K562 (cell line): ENCODE results near the gene PRELID1. TPM values are rescaled to one million over a fixed set of nuclear protein-coding genes. Genes with fewer than 3 reads are reported as not detected.

Experiments
- ATAC-seq: fragments of 200-7000 bp; cut with Tn5 transposase; 3 replicates; pipeline ENCODE4 v1.9.1; 2020; ENCODE audit warnings: moderate library complexity
- BruUV-seq: library from RNA; stranded (reverse); fragments of 400-500 nt; replicated peaks from 2 replicates; lab custom pipeline; 2021; lab: Mats Ljungman, UMichigan
- CTCF ChIA-PET: fragments of 300-600 bp; formaldehyde crosslinking; extraction: SDS; loops from one replicate; lab custom pipeline; 2021; ENCODE audit warnings: low intra/inter-chr PET ratio; lab: Yijun Ruan, JAX
- POLR2A ChIA-PET: fragments of 300-600, 350-650 bp; sonication (Branson Sonifier 250); formaldehyde crosslinking; extraction: SDS; loops from one replicate; lab custom pipeline; 2021; ENCODE audit warnings: antibody characterized with exemption, inconsistent platforms; lab: Yijun Ruan, JAX
- DNase-seq, 4 experiments: peaks; one replicate each; pipeline versions ENCODE4 v3.0.0 to v3.0.0-alpha.2; 2011 to 2018; ENCODE audit warnings: low spot score in 3 of 4, mixed read lengths in 3 of 4; ENCODE audit errors: extremely low read depth in 1 of 4
- FAIRE-seq: peaks from 2 replicates; lab custom pipeline; 2011; peaks lifted over from hg19 to GRCh38; lab: Jason Lieb, UNC
- H2AFZ ChIP-seq: 2 replicates; pipeline ENCODE4 v1.6.0; 2011; ENCODE audit warnings: low read depth, low read length, control low read depth, inconsistent platforms
- H3K27ac ChIP-seq: fragments of 200-600 bp; 3 replicates; pipeline ENCODE4 v1.8.0; 2011; ENCODE audit warnings: low read depth, mild to moderate bottlenecking, control low read depth, inconsistent platforms, low read length, moderate library complexity, mixed read lengths; ENCODE audit errors: extremely low read depth
- H3K27me3 ChIP-seq, 2 experiments: fragments of 300-600 bp in 1 of 2; 2 replicates in 1 of 2; 3 replicates in 1 of 2; pipeline versions ENCODE4 v1.6.0 to v1.8.0; 2011; ENCODE audit warnings: inconsistent platforms in 2 of 2, low read length in 2 of 2, mild to moderate bottlenecking in 1 of 2, mixed read lengths in 1 of 2, moderate library complexity in 1 of 2; ENCODE audit not compliant: control insufficient read depth in 2 of 2, insufficient read depth in 2 of 2
- H3K36me3 ChIP-seq: fragments of 300-600 bp; 3 replicates; pipeline ENCODE4 v1.8.0; 2011; ENCODE audit warnings: mild to moderate bottlenecking, low read length, inconsistent platforms; ENCODE audit not compliant: control insufficient read depth, insufficient read depth
- H3K4me1 ChIP-seq, 2 experiments: fragments of 200-600 bp in 1 of 2; replicated peaks in 1 of 2; 2 replicates in 1 of 2; 3 replicates in 1 of 2; pipeline versions ENCODE4 v1.5.1 to v1.8.0; 2011; ENCODE audit warnings: inconsistent platforms in 2 of 2, low read length in 2 of 2, mild to moderate bottlenecking in 1 of 2, mixed read lengths in 1 of 2, moderate library complexity in 1 of 2; ENCODE audit not compliant: control insufficient read depth in 2 of 2, insufficient read depth in 2 of 2
- H3K4me2 ChIP-seq: 2 replicates; pipeline ENCODE4 v1.6.1; 2011; ENCODE audit warnings: low read length, control low read depth, inconsistent platforms, mixed read lengths; ENCODE audit not compliant: insufficient read depth
- H3K4me3 ChIP-seq: fragments of 200-600 bp; sonication (generic), shearing (Covaris generic); 2 replicates; pipeline ENCODE4 v1.5.1; 2016; ENCODE audit warnings: control low read depth, inconsistent platforms
- H3K79me2 ChIP-seq: fragments of 200-600 bp; 3 replicates; pipeline ENCODE4 v1.8.0; 2011; ENCODE audit warnings: low read length, inconsistent platforms; ENCODE audit not compliant: control insufficient read depth, insufficient read depth
- H3K9ac ChIP-seq, 2 experiments: 2 replicates each; pipeline versions ENCODE4 v1.6.0 to v1.6.1; 2011; ENCODE audit warnings: low read depth in 2 of 2, low read length in 2 of 2, control low read depth in 1 of 2, inconsistent platforms in 1 of 2, mild to moderate bottlenecking in 1 of 2, mixed read lengths in 1 of 2; ENCODE audit not compliant: insufficient read depth in 1 of 2
- H3K9me1 ChIP-seq: one replicate; pipeline ENCODE4 v1.6.0; 2011; ENCODE audit warnings: inconsistent platforms, mild to moderate bottlenecking, low read length, moderate library complexity; ENCODE audit not compliant: control insufficient read depth, insufficient read depth
- H3K9me3 ChIP-seq: replicated peaks from 2 replicates; pipeline ENCODE4 v1.5.1; 2011; ENCODE audit warnings: low read depth, low read length, inconsistent platforms; ENCODE audit not compliant: control insufficient read depth, insufficient read depth
- H4K20me1 ChIP-seq: replicated peaks from 2 replicates; pipeline ENCODE4 v1.6.1; 2011; ENCODE audit warnings: low read length, inconsistent platforms, mixed read lengths; ENCODE audit not compliant: control insufficient read depth, insufficient read depth
- ARNT ChIP-seq, 2 experiments: fragments of 450-650 bp; IDR thresholded peaks; 2 replicates each; pipeline ENCODE4 v1.6.1; 2016; ENCODE audit warnings: mild to moderate bottlenecking in 1 of 2
- ATF1 ChIP-seq, 2 experiments: fragments of 450-650 bp in 1 of 2; IDR thresholded peaks; 2 replicates each; pipeline ENCODE4 v1.6.1; 2016; ENCODE audit warnings: missing compliant biosample characterization in 1 of 2, missing genetic modification characterization in 1 of 2
- BRD4 ChIP-seq: fragments of 200-600 bp; sonication (generic); IDR thresholded peaks from 2 replicates; pipeline ENCODE4 v1.6.1; 2017; ENCODE audit warnings: inconsistent platforms
- CLOCK ChIP-seq: fragments of 250-450 bp; sonication (Bioruptor Pico); IDR thresholded peaks from 2 replicates; pipeline ENCODE4 v1.4.0; 2020; ENCODE audit warnings: mild to moderate bottlenecking, moderate library complexity, borderline replicate concordance
- NEUROD1 ChIP-seq: fragments of 150-350 bp; IDR thresholded peaks from 2 replicates; pipeline ENCODE4 v1.6.1; 2014; ENCODE audit warnings: borderline replicate concordance, low read length, low read depth; ENCODE audit not compliant: partially characterized antibody
- NR2C2 ChIP-seq, 2 experiments: fragments of 200-800 bp in 1 of 2; sonication (Bioruptor generic) in 1 of 2; sonication (generic) in 1 of 2; formaldehyde crosslinking in 1 of 2; IDR thresholded peaks; 2 replicates each; pipeline versions ENCODE4 v1.6.1 to v1.8.0; 2016 to 2022; ENCODE audit warnings: mild to moderate bottlenecking in 1 of 2, missing compliant biosample characterization in 1 of 2, missing genetic modification characterization in 1 of 2, missing genetic modification reagents in 1 of 2
- NR4A1 ChIP-seq, 2 experiments: fragments of 250-450 bp in 1 of 2; fragments of 450-650 bp in 1 of 2; sonication (Bioruptor Pico) in 1 of 2; IDR thresholded peaks; 2 replicates each; pipeline versions ENCODE4 v1.4.0 to v1.6.1; 2016 to 2020; ENCODE audit warnings: mild to moderate bottlenecking in 2 of 2, missing compliant biosample characterization in 1 of 2, missing genetic modification characterization in 1 of 2, moderate library complexity in 1 of 2
- RB1 ChIP-seq: fragments of 450-650 bp; IDR thresholded peaks from 2 replicates; pipeline ENCODE4 v1.6.1; 2017; ENCODE audit warnings: low read depth, mild to moderate bottlenecking
- RFX7 ChIP-seq: fragments of 250-450 bp; sonication (Bioruptor Pico); IDR thresholded peaks from 2 replicates; pipeline ENCODE4 v1.5.1; 2021; ENCODE audit warnings: mild to moderate bottlenecking
- SRSF3 ChIP-seq: fragments of 200-400 bp; formaldehyde crosslinking; IDR thresholded peaks from 2 replicates; pipeline ENCODE4 v1.6.1; 2016; ENCODE audit warnings: mild to moderate bottlenecking, low read length, moderate library complexity; ENCODE audit not compliant: insufficient read depth
- ZNF232 ChIP-seq: sonication (generic); formaldehyde crosslinking; IDR thresholded peaks from 2 replicates; pipeline ENCODE4 v1.8.0; 2022; ENCODE audit warnings: mild to moderate bottlenecking, missing genetic modification reagents
- ZNF444 ChIP-seq: fragments of 250-450 bp; sonication (Bioruptor Pico); IDR thresholded peaks from 2 replicates; pipeline ENCODE4 v1.4.0; 2020; ENCODE audit warnings: mild to moderate bottlenecking, moderate library complexity
- ZNF561 ChIP-seq: fragments of 450-650 bp; formaldehyde crosslinking; conservative IDR thresholded peaks from 2 replicates; pipeline ENCODE4 v1.4.0; 2020; ENCODE audit warnings: mild to moderate bottlenecking, moderate library complexity
- WGBS: fragments of 100-300 bp; shearing (Covaris generic); methylation state at CpG from one replicate; pipeline ENCODE4 v1.1.6; 2016; ENCODE audit warnings: low coverage, mixed read lengths; ENCODE audit not compliant: insufficient coverage; ENCODE audit errors: missing lambda C conversion rate; 5-methylcytosine and 5-hydroxymethylcytosine counted together
- in situ Hi-C: fragments of 300-500 bp; cut with MboI; formaldehyde crosslinking; loops from 4 replicates; pipeline ENCODE4 v1.15.0; 2018; ENCODE audit warnings: inconsistent platforms, mixed read lengths
- intact Hi-C: fragments of 100-400 bp; cut with micrococcal nuclease; formaldehyde crosslinking; loops from 2 replicates; pipeline ENCODE4 v1.14.2; 2022
- polyA plus RNA-seq, 8 experiments: library from polyadenylated mRNA; depleted of rRNA in 4 of 8; stranded (reverse) in 5 of 8; unstranded in 3 of 8; fragments of >200 nt; fragmentation: Nextera tagmentation in 2 of 8; fragmentation: Illumina TruSeq in 1 of 8; extraction: Ambion mirVana in 2 of 8; extraction: Trizol in 1 of 8; gene quantifications; 2 replicates each; pipeline versions ENCODE4 v1.2.1 to v1.2.3, GENCODE V29; 2011 to 2014; ENCODE audit warnings: inconsistent platforms in 1 of 8, missing spikeins in 1 of 8
- total RNA-seq, 7 experiments: library from RNA; depleted of rRNA in 6 of 7; stranded (reverse); fragments of >200 nt in 6 of 7; fragmentation: Illumina TruSeq in 2 of 7; extraction: Trizol in 2 of 7; gene quantifications; 2 replicates each; pipeline versions ENCODE4 v1.2.1 to v1.2.3, GENCODE V29; 2011 to 2021; ENCODE audit warnings: low replicate concordance in 1 of 7
- TF ChIP-seq, protein P1 (sequence below): sonication (generic); formaldehyde crosslinking; IDR thresholded peaks from 2 replicates; pipeline ENCODE4 v1.8.0; 2023; ENCODE audit warnings: mild to moderate bottlenecking, missing genetic modification reagents

The PRELID1 gene
- total and polyA plus RNA-seq, 9 of the 15 experiments (the other 6 are each of a cell fraction or from before 2014, with no cell fraction given): 40.1 to 484 (median 340) TPM

DNA sequence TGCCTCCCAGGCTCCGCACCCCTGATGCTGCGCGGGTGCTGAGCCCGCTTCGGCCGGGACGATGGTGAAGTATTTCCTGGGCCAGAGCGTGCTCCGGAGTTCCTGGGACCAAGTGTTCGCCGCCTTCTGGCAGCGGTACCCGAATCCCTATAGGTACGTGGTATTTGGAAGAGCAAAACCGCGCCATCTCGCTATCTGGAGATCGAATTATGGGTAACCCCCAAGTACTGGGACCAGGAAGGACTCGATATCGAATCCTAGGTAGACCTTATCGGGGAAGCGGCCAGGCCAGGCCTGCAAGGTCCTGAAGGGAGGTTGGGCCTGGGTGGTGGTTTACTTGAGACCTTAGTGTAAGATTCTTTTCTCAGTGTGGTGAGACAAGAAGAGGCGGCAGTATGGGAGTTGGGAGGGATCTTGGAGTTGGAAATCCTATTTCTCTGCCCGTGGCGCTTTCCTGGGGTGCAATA is 359 bp downstream of the PRELID1 start:
- CTCF ChIA-PET: no interaction called here
- peak overlapping the region; percentile 86 for H2AFZ ChIP-seq
- peak overlapping the region; percentile 89 for H3K27ac ChIP-seq
- peak overlapping the region; percentile 88 for H3K4me3 ChIP-seq
- no peaks in the 10 kb centered on the region for H3K9me1 ChIP-seq
- POLR2A ChIA-PET: interaction anchor here (0.6 to 1.4 kb wide), 5 partner anchors 9 to 835 kb away, joined by 3 to 4 read pairs (median 3); partner anchors contain the start of gene LMAN2
- peak overlapping the region; percentile 93 to 99 for H3K9ac ChIP-seq
- H3K9me3 ChIP-seq: no peaks in the 10 kb centered on the region
- peak overlapping the region; percentile 94 for H3K4me2 ChIP-seq
- no peak for ATAC-seq
- WGBS: 0% methylated on average over 22 of the region's 25 CpGs
- BruUV-seq: no TSS peak
- H3K4me1 ChIP-seq: peaks cover 32 to 39% of the 10 kb centered on the region in 2 experiments
- peaks cover 10% of the 10 kb centered on the region for H4K20me1 ChIP-seq
- peaks cover 48% of the 10 kb centered on the region for H3K79me2 ChIP-seq
- in situ Hi-C loops (no loop called here), intact Hi-C loops (loop anchor here (5.0 kb wide), 1 partner anchor 172 kb away; the partner anchor contains the start of gene NSD1)
- FAIRE-seq: no peak
- H3K36me3 ChIP-seq: peaks cover 58% of the 10 kb centered on the region
- H3K27me3 ChIP-seq: no peaks in the 10 kb centered on the region
- DNase-seq: peak in 3 of 4 experiments; percentile 31 to 58 (median 55)
- no peak for TF ChIP-seq ZNF232 (CRISPR knock-in tag)
- TF ChIP-seq SRSF3: no peak
- TF ChIP-seq NR2C2 (CRISPR knock-in tag; IDR thresholded peaks at IDR 0.05): no peak
- TF ChIP-seq NR2C2 (tag; IDR thresholded peaks at IDR 0.05): peak; percentile 42; the same call in 1 of the 2 replicates
- no peak for TF ChIP-seq ARNT (IDR thresholded peaks at IDR 0.05)
- no peak for TF ChIP-seq ZNF561
- 0 out of 2 replicates have a peak, but pooled peaks have one; percentile 3 for TF ChIP-seq RB1
- no peak for TF ChIP-seq ATF1 (CRISPR knock-in tag; IDR thresholded peaks at IDR 0.05)
- TF ChIP-seq ATF1 (tag; IDR thresholded peaks at IDR 0.05): peak; percentile 48
- TF ChIP-seq ZNF444: no peak
- TF ChIP-seq NR4A1 (CRISPR knock-in tag; IDR thresholded peaks at IDR 0.05): no peak
- TF ChIP-seq NR4A1 (tag; IDR thresholded peaks at IDR 0.05): no peak
- no peak for TF ChIP-seq CLOCK (CRISPR knock-in tag)
- no peak for TF ChIP-seq RFX7 (CRISPR knock-in tag)
- 0 out of 2 replicates have a peak, but pooled peaks have one; percentile 51 for TF ChIP-seq BRD4
- TF ChIP-seq NEUROD1: no peak
- TF ChIP-seq, protein P1, sequence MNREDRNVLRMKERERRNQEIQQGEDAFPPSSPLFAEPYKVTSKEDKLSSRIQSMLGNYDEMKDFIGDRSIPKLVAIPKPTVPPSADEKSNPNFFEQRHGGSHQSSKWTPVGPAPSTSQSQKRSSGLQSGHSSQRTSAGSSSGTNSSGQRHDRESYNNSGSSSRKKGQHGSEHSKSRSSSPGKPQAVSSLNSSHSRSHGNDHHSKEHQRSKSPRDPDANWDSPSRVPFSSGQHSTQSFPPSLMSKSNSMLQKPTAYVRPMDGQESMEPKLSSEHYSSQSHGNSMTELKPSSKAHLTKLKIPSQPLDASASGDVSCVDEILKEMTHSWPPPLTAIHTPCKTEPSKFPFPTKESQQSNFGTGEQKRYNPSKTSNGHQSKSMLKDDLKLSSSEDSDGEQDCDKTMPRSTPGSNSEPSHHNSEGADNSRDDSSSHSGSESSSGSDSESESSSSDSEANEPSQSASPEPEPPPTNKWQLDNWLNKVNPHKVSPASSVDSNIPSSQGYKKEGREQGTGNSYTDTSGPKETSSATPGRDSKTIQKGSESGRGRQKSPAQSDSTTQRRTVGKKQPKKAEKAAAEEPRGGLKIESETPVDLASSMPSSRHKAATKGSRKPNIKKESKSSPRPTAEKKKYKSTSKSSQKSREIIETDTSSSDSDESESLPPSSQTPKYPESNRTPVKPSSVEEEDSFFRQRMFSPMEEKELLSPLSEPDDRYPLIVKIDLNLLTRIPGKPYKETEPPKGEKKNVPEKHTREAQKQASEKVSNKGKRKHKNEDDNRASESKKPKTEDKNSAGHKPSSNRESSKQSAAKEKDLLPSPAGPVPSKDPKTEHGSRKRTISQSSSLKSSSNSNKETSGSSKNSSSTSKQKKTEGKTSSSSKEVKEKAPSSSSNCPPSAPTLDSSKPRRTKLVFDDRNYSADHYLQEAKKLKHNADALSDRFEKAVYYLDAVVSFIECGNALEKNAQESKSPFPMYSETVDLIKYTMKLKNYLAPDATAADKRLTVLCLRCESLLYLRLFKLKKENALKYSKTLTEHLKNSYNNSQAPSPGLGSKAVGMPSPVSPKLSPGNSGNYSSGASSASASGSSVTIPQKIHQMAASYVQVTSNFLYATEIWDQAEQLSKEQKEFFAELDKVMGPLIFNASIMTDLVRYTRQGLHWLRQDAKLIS (CRISPR knock-in tag): peak; percentile 83
